ENCODE data around the gene RASD2. TPM values are rescaled to one million over a fixed set of nuclear protein-coding genes. Genes with fewer than 3 reads are reported as not detected.

Gene RASD2
- total RNA-seq, 4 donors from 2014 or later, result 1.8 to 5.4 (median 1.9) TPM

DNA sequence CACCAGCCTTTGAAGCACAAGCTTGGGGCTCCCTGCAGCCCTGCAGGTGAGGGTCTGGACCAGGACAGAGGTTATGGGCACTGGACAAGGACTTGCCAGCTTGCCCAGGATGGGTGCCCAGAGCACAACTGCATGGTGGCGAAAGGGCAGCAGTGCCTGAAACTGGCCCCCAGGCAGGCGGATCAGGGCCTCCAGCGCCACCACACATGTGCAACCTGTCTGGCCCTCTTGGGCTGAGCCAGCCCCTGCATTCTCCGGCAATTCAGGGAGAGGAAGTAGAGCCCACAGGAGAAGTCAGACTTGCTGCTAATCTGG is 57.7 kb downstream of the RASD2 start:
- intact Hi-C loops (cut with DNase I; ENCODE audit: low total_unique reads), result no loop called here
- Histone ChIP-seq H3K4me1 (peaks cover 52 to 62% of the 10 kb centered on the region in 2 donors), H3K4me3 (no peak overlapping the region), H3K27ac (peak overlapping the region; percentile 90 to 99 (median 96)), H3K27me3 (no peaks in the 10 kb centered on the region), H3K36me3 (no peaks in the 10 kb centered on the region), H3K9me3 (no peaks in the 10 kb centered on the region)
- ATAC-seq, result no peak
- DNase-seq, result peak in 1 of 2 donors; percentile 37
- TF ChIP-seq POLR2A (IDR thresholded peaks at IDR 0.05), result no peak
- TF ChIP-seq, protein P1, sequence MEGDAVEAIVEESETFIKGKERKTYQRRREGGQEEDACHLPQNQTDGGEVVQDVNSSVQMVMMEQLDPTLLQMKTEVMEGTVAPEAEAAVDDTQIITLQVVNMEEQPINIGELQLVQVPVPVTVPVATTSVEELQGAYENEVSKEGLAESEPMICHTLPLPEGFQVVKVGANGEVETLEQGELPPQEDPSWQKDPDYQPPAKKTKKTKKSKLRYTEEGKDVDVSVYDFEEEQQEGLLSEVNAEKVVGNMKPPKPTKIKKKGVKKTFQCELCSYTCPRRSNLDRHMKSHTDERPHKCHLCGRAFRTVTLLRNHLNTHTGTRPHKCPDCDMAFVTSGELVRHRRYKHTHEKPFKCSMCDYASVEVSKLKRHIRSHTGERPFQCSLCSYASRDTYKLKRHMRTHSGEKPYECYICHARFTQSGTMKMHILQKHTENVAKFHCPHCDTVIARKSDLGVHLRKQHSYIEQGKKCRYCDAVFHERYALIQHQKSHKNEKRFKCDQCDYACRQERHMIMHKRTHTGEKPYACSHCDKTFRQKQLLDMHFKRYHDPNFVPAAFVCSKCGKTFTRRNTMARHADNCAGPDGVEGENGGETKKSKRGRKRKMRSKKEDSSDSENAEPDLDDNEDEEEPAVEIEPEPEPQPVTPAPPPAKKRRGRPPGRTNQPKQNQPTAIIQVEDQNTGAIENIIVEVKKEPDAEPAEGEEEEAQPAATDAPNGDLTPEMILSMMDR (IDR thresholded peaks at IDR 0.05 in 4 of 5, conservative IDR thresholded peaks at IDR 0.05 in 1 of 5), result no peak
- in situ Hi-C loops (cut with MboI; ENCODE audit: low sequenced_read_pairs in 4 of 4), result loop anchor here in 2 of 4 donors (25.0 kb wide), 1 partner anchor 261 kb away; no protein-coding TSS in a partner anchor

DNA sequence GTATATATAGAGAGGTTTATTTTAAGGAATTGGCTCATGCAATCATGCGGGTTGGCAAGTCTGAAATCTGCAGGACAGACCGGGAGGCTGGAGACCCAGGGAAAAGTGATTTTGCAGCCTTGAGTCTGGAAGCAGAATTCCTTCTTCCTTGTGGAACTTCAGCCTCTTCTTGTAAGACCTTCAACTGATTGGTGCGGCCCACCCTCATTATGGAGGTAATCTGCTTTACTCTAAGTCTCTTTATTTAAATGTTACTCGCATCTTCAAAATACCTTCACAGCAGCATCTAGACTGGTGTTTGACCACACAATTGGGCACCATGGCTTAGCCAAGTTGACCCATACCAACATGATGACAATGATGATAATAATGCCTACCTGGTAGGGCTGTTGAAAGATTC is 58.7 kb downstream of the RASD2 start:
- H3K27me3 ChIP-seq, result no peaks in the 10 kb centered on the region
- TF ChIP-seq POLR2A (IDR thresholded peaks at IDR 0.05), result no peak
- TF ChIP-seq, protein P1 (IDR thresholded peaks at IDR 0.05 in 4 of 5, conservative IDR thresholded peaks at IDR 0.05 in 1 of 5), result no peak
- peak in 1 of 2 donors; percentile 13 for DNase-seq
- in situ Hi-C loops (cut with MboI; ENCODE audit: low sequenced_read_pairs in 4 of 4) (loop anchor here in 2 of 4 donors (25.0 kb wide), 1 partner anchor 262 kb away; no protein-coding TSS in a partner anchor), intact Hi-C loops (cut with DNase I; ENCODE audit: low total_unique reads) (no loop called here)
- peak overlapping the region; percentile 90 to 99 (median 96) for H3K27ac ChIP-seq
- H3K4me3 ChIP-seq, result no peak overlapping the region
- H3K4me1 ChIP-seq, result peaks cover 43 to 54% of the 10 kb centered on the region in 2 donors
- no peak for ATAC-seq
- no peaks in the 10 kb centered on the region for H3K36me3 ChIP-seq
- no peaks in the 10 kb centered on the region for H3K9me3 ChIP-seq

DNA sequence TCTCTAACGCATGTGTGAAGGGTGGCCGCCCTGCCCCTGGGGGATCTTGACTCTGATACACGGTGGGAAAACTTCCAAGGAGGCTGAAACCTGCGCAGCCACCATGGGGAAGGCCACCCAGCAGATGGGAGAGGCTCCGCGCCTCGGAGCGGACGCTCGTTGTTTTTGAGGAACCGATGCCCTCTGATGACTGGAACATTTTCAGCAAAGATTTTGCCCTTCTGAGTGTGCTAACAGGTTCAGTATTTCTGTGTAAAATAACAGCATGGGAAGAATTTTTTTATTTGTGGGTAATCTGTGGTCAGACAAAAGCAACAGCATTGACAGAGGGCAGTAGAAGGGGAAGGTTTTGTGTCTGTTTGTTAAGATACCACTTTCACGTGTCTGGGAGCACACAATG is 59.8 kb downstream of the RASD2 start:
- no peaks in the 10 kb centered on the region for H3K9me3 ChIP-seq
- no peaks in the 10 kb centered on the region for H3K36me3 ChIP-seq

DNA sequence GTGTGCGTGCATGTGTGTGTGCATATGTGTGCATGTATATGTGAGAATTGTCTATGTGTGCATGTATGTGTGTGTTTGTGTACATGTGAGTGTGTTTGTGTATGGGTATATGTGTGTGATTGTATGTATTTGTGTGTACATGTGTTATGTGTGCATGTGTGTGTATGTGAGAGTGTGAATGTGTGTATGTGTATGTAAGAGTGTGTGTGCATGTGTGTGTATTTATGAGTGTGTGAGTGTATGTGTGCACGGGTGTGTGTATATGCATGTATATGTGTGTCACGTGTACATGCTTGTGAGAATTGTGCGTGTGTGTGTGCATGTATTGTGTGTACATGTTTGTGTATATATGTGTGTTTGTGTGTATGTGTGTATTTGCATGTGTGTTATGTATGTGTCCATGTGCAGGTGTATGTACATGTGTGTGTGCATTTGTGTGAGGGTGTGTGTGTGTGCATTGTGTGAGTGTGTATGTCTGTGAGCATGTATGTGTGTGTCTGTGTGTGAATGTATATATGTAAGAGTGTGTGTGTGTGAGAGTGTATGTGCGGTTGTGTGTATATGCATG is 60.5 kb downstream of the RASD2 start:
- Histone ChIP-seq H3K4me1 (peaks cover 42 to 47% of the 10 kb centered on the region in 2 donors), H3K4me3 (no peak overlapping the region), H3K27ac (peak overlapping the region; percentile 92 to 97 (median 97)), H3K27me3 (no peaks in the 10 kb centered on the region), H3K9me3 (no peaks in the 10 kb centered on the region), H3K36me3 (no peaks in the 10 kb centered on the region)
- no peak for TF ChIP-seq POLR2A (IDR thresholded peaks at IDR 0.05)
- TF ChIP-seq, protein P1 (IDR thresholded peaks at IDR 0.05 in 4 of 5, conservative IDR thresholded peaks at IDR 0.05 in 1 of 5), result no peak
- no peak for ATAC-seq
- peak in 1 of 2 donors; percentile 8 for DNase-seq
- intact Hi-C loops (cut with DNase I; ENCODE audit: low total_unique reads), result no loop called here
- in situ Hi-C loops (cut with MboI; ENCODE audit: low sequenced_read_pairs in 4 of 4), result no loop called here

More for the DNA sequence above, 59.8 kb downstream of the RASD2 start:
- intact Hi-C loops (cut with DNase I; ENCODE audit: low total_unique reads), result no loop called here
- Histone ChIP-seq H3K27ac (peak overlapping the region; percentile 90 to 99 (median 96)), H3K4me3 (no peak overlapping the region), H3K4me1 (peaks cover 36 to 48% of the 10 kb centered on the region in 2 donors), H3K27me3 (no peaks in the 10 kb centered on the region)
- TF ChIP-seq, protein P1 (IDR thresholded peaks at IDR 0.05 in 4 of 5, conservative IDR thresholded peaks at IDR 0.05 in 1 of 5), result no peak
- no peak for TF ChIP-seq POLR2A (IDR thresholded peaks at IDR 0.05)
- ATAC-seq, result no peak
- peak in 1 of 2 donors; percentile 23 for DNase-seq
- in situ Hi-C loops (cut with MboI; ENCODE audit: low sequenced_read_pairs in 4 of 4), result no loop called here

All from gastrocnemius medialis (tissue), 4 donors.